Fibroblast of lung (primary cell): Measurements from ENCODE around the gene GPNMB. TPM values are rescaled to one million over a fixed set of nuclear protein-coding genes. Genes with fewer than 3 reads are reported as not detected.

Source experiments
- DNase-seq, 2 donors: peaks; one replicate each; pipeline versions ENCODE4 v3.0.0 to v3.0.0-alpha.2; 2010; ENCODE audit warnings: low read depth in 2 of 2
- H2AFZ ChIP-seq: 2 replicates; pipeline ENCODE4 v1.5.1; 2012; ENCODE audit warnings: low read length, control low read depth, inconsistent platforms
- H3K27ac ChIP-seq: 2 replicates; pipeline ENCODE4 v1.5.1; 2011; ENCODE audit warnings: low read length, control low read depth; ENCODE audit not compliant: insufficient read depth
- H3K27me3 ChIP-seq: 2 replicates; pipeline ENCODE4 v1.5.1; 2011; ENCODE audit warnings: mild to moderate bottlenecking, low read length; ENCODE audit not compliant: control insufficient read depth, insufficient read depth
- H3K36me3 ChIP-seq: 2 replicates; pipeline ENCODE4 v1.5.1; 2011; ENCODE audit warnings: low read length; ENCODE audit not compliant: control insufficient read depth, insufficient read depth
- H3K4me1 ChIP-seq: 2 replicates; pipeline ENCODE4 v1.5.1; 2011; ENCODE audit warnings: low read length; ENCODE audit not compliant: control insufficient read depth, insufficient read depth; ENCODE audit errors: extremely low read depth
- H3K4me2 ChIP-seq: 2 replicates; pipeline ENCODE4 v1.5.1; 2011; ENCODE audit warnings: low read length, control low read depth; ENCODE audit not compliant: insufficient read depth; ENCODE audit errors: extremely low read depth
- H3K4me3 ChIP-seq, 4 experiments: fragments of 200-600 bp in 1 of 4; sonication (generic) in 1 of 4; replicated peaks in 1 of 4; 2 replicates each; pipeline ENCODE4 v1.5.1; 2011 to 2016; ENCODE audit warnings: low read length in 4 of 4, low read depth in 3 of 4, mild to moderate bottlenecking in 3 of 4, control low read depth in 2 of 4, inconsistent platforms in 1 of 4, mixed read lengths in 1 of 4; ENCODE audit not compliant: insufficient read depth in 1 of 4; ENCODE audit errors: control extremely low read depth in 1 of 4
- H3K79me2 ChIP-seq: 2 replicates; pipeline ENCODE4 v1.5.1; 2012; ENCODE audit warnings: mild to moderate bottlenecking, low read length, inconsistent platforms; ENCODE audit not compliant: control insufficient read depth, insufficient read depth
- H3K9ac ChIP-seq: 2 replicates; pipeline ENCODE4 v1.5.1; 2011; ENCODE audit warnings: mild to moderate bottlenecking, low read length, control low read depth; ENCODE audit not compliant: insufficient read depth
- H3K9me3 ChIP-seq: 2 replicates; pipeline ENCODE4 v1.5.1; 2012; ENCODE audit warnings: low read depth, low read length; ENCODE audit not compliant: control insufficient read depth, insufficient read depth
- H4K20me1 ChIP-seq: 2 replicates; pipeline ENCODE4 v1.5.1; 2011; ENCODE audit warnings: low read length; ENCODE audit not compliant: control insufficient read depth, insufficient read depth; ENCODE audit errors: extremely low read depth
- CTCF ChIP-seq, 2 donors: IDR thresholded peaks in 1 of 2; conservative IDR thresholded peaks in 1 of 2; 1 replicate in 1 of 2; 2 replicates in 1 of 2; pipeline ENCODE4 v1.5.1; 2011 to 2012; ENCODE audit warnings: low read length in 2 of 2, control low read depth in 1 of 2, inconsistent platforms in 1 of 2, low read depth in 1 of 2, mild to moderate bottlenecking in 1 of 2
- EZH2 ChIP-seq: IDR thresholded peaks from 2 replicates; pipeline ENCODE4 v1.5.1; 2012; ENCODE audit warnings: low read length, control low read depth, mild to moderate bottlenecking; ENCODE audit errors: missing control alignments
- polyA plus RNA-seq, 2 donors: library from polyadenylated mRNA; depleted of rRNA in 1 of 2; stranded (reverse) in 1 of 2; unstranded in 1 of 2; fragments of >200 nt; gene quantifications; 2 replicates each; pipeline ENCODE4 v1.2.1, GENCODE V29; 2011 to 2012; ENCODE audit warnings: missing spikeins in 1 of 2
- total RNA-seq: library from RNA; depleted of rRNA; stranded (reverse); fragments of >200 nt; gene quantifications from 2 replicates; pipeline ENCODE4 v1.2.1, GENCODE V29; 2014

Gene GPNMB
- total and polyA plus RNA-seq, 2 donors (not counting 1 experiment from before 2014, with no cell fraction given), result 114 to 177 TPM

GRCh38 chr7:23264916-23265458 is 18.4 kb downstream of the GPNMB start:
- no peak overlapping the region for H3K4me2 ChIP-seq
- H3K9me3 ChIP-seq, result no peaks in the 10 kb centered on the region
- no peak overlapping the region for H2AFZ ChIP-seq
- H3K27me3 ChIP-seq, result no peaks in the 10 kb centered on the region
- no peaks in the 10 kb centered on the region for H3K4me1 ChIP-seq
- H3K79me2 ChIP-seq, result no peaks in the 10 kb centered on the region
- no peak for DNase-seq
- no peak overlapping the region for H3K9ac ChIP-seq
- no peak overlapping the region for H3K27ac ChIP-seq
- TF ChIP-seq CTCF (conservative IDR thresholded peaks at IDR 0.05 in 1 of 2, IDR thresholded peaks at IDR 0.05 in 1 of 2; ENCODE audit: low read depth in 1 of 2, low read length in 2 of 2), result no peak
- TF ChIP-seq EZH2, result no peak
- H3K36me3 ChIP-seq, result no peaks in the 10 kb centered on the region
- H4K20me1 ChIP-seq, result no peaks in the 10 kb centered on the region
- H3K4me3 ChIP-seq, result no peak overlapping the region

- TF ChIP-seq CTCF (conservative IDR thresholded peaks at IDR 0.05 in 1 of 2, IDR thresholded peaks at IDR 0.05 in 1 of 2; ENCODE audit: low read depth in 1 of 2, low read length in 2 of 2) (no peak), EZH2 (no peak)
- H3K4me2 ChIP-seq, result no peak overlapping the region
- H3K36me3 ChIP-seq, result no peaks in the 10 kb centered on the region
- no peaks in the 10 kb centered on the region for H3K9me3 ChIP-seq
- no peak overlapping the region for H3K9ac ChIP-seq
- no peaks in the 10 kb centered on the region for H4K20me1 ChIP-seq
- no peaks in the 10 kb centered on the region for H3K4me1 ChIP-seq
- no peak overlapping the region for H3K27ac ChIP-seq
- H3K4me3 ChIP-seq, result no peak overlapping the region
- H2AFZ ChIP-seq, result no peak overlapping the region
- no peak for DNase-seq
- no peaks in the 10 kb centered on the region for H3K27me3 ChIP-seq
- no peaks in the 10 kb centered on the region for H3K79me2 ChIP-seq
Measured at GRCh38 chr7:23266918-23267317, 20.3 kb downstream of the GPNMB start.

GRCh38 chr7:23267357-23267756 is 20.8 kb downstream of the GPNMB start:
- TF ChIP-seq EZH2 (no peak), CTCF (conservative IDR thresholded peaks at IDR 0.05 in 1 of 2, IDR thresholded peaks at IDR 0.05 in 1 of 2; ENCODE audit: low read depth in 1 of 2, low read length in 2 of 2) (no peak)

More at GRCh38 chr7:23267357-23267756, 20.8 kb downstream of the GPNMB start:
- no peak for DNase-seq
- Histone ChIP-seq H2AFZ (no peak overlapping the region), H3K4me3 (no peak overlapping the region), H3K27me3 (no peaks in the 10 kb centered on the region), H3K27ac (no peak overlapping the region), H3K9ac (no peak overlapping the region), H3K4me1 (no peaks in the 10 kb centered on the region), H3K4me2 (no peak overlapping the region), H3K36me3 (no peaks in the 10 kb centered on the region), H4K20me1 (no peaks in the 10 kb centered on the region), H3K79me2 (no peaks in the 10 kb centered on the region), H3K9me3 (no peaks in the 10 kb centered on the region)
